Loucy (cell line): ENCODE measurements around the gene LAYN.

Experiments
- CTCF ChIP-seq: fragments of 200-600 bp; sonication (generic); conservative IDR thresholded peaks from 2 replicates; pipeline ENCODE4 v1.5.1; 2014; ENCODE audit warnings: mild to moderate bottlenecking, antibody characterized with exemption, low read length
- EZH2phosphoT487 ChIP-seq: fragments of 200-600 bp; IDR thresholded peaks from 2 replicates; pipeline ENCODE4 v1.6.1; 2018; ENCODE audit warnings: antibody characterized with exemption, mild to moderate bottlenecking, moderate library complexity, borderline replicate concordance

GRCh38 chr11:111531136-111531535 lies 9.4 kb upstream of the LAYN start:
- TF ChIP-seq CTCF (no peak), EZH2phosphoT487 (no peak)
